NB4 (cell line): ENCODE measurements around the gene STMN3.

Experiments used
- POLR2A ChIP-seq: IDR thresholded peaks from 2 replicates; pipeline ENCODE4 v1.6.1; 2011; ENCODE audit warnings: mild to moderate bottlenecking; ENCODE audit not compliant: insufficient read length; ENCODE audit errors: extremely low read depth
- TF ChIP-seq, protein P1 (sequence below): IDR thresholded peaks from one replicate; pipeline ENCODE4 v1.5.1; 2012; ENCODE audit warnings: low read depth, low read length

DNA sequence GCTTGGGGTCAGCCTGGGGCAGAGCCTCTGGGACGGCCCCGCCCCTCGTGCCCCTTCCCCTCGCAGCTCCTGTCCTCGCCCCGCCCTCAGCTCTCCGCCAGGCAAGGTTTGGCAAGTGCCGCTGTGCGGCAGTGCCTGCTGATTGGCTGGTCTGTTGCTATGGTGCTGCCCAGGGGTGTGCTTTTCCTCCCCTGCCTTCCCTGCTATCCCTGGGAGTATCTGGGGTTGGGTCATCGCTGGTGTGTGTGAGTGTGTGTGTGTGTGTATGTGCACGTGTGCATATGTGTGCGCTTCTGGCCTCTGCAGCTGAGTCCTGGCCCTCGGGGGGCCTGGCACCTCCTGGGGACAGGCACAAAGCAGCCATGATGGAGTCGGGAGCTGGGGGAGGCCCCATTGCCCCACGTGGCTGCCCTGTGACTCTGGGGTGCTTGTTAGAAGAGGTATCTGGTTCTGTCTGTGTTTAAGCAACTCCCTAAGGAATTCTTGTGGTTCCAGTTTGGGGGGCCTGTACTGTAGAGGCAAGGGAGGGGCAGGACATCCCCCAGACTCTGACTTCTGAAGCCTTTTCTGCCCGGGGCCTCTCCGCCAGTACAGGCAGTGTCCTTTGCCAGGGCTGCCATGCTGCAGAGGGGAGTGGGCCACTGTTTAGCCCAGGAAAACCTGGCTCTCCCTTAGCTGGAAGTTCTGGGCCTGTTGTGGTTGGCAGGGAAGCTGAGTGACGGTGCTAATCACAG, 11.8 kb upstream of the STMN3 start:
- TF ChIP-seq, protein P1, sequence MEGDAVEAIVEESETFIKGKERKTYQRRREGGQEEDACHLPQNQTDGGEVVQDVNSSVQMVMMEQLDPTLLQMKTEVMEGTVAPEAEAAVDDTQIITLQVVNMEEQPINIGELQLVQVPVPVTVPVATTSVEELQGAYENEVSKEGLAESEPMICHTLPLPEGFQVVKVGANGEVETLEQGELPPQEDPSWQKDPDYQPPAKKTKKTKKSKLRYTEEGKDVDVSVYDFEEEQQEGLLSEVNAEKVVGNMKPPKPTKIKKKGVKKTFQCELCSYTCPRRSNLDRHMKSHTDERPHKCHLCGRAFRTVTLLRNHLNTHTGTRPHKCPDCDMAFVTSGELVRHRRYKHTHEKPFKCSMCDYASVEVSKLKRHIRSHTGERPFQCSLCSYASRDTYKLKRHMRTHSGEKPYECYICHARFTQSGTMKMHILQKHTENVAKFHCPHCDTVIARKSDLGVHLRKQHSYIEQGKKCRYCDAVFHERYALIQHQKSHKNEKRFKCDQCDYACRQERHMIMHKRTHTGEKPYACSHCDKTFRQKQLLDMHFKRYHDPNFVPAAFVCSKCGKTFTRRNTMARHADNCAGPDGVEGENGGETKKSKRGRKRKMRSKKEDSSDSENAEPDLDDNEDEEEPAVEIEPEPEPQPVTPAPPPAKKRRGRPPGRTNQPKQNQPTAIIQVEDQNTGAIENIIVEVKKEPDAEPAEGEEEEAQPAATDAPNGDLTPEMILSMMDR, result no peak
- TF ChIP-seq POLR2A, result no peak
